EH (cell line): Measurements from ENCODE around the gene CMTM1.

Experiments used
- DNase-seq: peaks from one replicate; pipeline ENCODE4 v3.0.0-alpha.2; 2015; ENCODE audit warnings: low read depth

Gene CMTM1, protein sequence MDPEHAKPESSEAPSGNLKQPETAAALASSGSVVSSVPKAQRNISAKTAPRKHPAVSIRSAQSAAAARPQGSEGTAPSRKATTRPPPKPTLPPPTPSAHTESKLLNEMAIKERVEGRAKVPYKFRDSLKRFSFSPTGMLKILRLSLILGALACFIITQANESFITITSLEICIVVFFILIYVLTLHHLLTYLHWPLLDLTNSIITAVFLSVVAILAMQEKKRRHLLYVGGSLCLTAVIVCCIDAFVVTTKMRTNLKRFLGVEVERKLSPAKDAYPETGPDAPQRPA

DNA sequence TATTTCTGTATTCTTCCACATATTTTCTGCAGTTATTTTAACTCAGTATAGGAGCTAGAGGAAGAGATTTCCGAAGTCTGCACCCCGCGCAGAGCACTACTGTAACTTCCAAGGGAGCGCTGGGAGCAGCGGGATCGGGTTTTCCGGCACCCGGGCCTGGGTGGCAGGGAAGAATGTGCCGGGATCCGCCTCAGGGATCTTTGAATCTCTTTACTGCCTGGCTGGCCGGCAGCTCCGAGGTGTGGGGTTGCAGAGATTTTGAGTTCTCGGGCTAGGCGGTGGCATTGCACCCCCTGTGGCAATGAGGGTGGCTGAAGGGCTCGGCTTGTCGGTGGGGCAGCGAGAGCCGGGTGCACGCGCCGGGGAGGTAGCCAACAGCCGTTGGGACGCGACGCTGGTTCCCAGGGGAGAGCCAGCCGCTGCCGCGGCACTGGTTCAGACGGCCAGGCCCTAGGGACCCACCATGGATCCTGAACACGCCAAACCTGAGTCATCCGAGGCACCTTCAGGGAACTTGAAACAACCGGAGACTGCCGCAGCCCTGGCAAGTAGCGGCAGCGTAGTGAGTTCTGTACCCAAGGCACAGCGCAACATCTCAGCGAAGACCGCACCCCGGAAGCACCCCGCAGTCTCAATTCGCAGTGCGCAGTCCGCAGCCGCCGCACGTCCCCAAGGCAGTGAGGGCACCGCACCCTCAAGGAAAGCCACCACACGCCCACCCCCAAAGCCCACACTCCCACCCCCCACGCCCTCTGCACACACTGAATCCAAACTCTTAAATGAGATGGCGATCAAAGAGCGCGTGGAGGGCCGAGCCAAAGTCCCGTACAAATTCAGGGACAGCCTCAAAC, at the start of gene CMTM1:
TSS of gene CMTM1 (plus strand) at position 389 of the 851 bp plus-strand sequence. CDS start at position 464, 75 bp downstream.
- no peak for DNase-seq

DNA sequence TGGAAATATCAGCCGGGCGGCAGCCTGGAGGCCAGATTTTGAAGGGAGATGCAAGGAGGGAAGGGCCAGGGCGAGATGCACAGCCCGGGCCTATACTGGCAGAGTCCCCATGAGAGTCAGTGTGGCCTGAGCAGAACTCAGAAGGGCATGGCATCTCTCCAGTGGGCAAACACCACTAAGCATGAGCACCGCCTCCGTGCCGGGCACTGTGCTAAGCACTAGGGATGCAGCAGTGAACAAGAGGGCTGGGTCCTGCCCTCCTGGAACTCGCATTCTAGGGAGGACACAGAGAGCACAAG, 49.8 kb upstream of the CMTM1 start:
- DNase-seq: no peak

DNA sequence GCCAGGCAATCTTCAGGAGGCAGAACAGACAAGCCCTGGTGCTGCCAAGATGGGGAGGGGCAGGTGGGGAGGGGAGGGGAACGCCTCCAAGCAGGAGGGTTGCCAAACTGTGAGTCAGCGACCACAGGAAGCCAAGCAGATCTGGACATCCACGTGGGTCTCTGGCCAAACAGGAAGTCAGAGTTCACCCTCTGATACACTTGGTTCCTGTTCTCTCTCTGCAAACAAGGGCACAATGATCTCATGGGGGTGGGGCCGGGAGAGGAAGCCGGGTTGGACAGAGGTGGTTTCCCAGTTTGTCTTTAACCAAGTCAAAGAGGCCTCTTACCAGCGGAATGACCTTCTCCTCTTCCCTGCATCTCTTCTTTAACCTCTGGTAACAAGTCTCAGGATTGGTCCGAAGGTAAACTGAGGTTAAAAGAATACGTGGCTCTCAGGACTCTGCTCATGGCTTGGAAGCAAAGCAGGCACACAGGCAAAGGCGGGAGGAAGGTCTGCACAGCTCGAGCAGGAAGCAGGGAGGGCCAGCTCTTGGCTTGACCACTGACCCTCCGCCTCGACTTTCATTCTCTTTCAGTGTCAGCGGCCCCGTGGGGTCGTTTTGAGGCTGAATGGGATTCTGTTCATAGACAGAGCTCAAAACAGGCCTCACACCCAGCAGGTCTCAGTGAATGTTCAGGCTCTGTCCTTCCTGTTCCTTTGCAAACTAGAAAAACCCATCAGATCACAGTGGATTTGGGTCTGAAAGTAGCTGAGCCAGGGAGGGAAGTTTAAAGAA, 49.2 kb upstream of the CMTM1 start:
- peak; percentile 99 for DNase-seq

DNA sequence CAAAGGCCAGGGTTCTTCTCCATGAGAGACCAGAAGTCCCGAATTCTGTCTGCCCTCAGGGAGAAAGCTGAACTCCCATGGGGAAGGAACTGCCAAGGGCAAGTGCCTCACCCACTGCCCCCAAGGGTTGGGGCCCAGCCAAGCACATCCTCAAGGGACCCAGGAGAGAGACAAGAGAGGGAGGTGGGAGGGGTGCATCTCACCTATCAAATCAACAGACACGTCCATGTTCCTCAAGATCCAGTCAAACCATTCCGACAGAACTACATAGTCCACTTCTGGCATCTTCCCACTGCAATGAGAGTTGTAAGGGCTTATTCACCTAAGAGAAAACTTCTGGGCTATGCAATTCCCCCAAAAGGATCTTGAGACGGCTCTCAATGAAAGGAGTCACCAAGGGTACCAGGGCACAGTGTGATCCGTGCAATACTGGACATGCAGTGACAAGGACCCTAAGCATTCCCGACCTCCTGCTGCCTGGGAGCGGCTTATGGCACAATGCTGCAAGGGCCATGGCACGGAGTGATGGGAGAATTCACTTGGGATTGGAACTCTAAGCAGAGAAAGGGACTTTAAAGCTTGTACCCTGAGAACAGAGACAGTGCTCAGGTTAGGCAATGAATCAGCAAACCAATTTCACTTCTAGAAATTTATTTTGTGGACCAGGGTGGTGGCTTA, 48.5 kb upstream of the CMTM1 start:
- DNase-seq: no peak

GRCh38 chr16:66519482-66520373, 46.5 kb upstream of the CMTM1 start:
- peak; percentile 6 for DNase-seq

DNA sequence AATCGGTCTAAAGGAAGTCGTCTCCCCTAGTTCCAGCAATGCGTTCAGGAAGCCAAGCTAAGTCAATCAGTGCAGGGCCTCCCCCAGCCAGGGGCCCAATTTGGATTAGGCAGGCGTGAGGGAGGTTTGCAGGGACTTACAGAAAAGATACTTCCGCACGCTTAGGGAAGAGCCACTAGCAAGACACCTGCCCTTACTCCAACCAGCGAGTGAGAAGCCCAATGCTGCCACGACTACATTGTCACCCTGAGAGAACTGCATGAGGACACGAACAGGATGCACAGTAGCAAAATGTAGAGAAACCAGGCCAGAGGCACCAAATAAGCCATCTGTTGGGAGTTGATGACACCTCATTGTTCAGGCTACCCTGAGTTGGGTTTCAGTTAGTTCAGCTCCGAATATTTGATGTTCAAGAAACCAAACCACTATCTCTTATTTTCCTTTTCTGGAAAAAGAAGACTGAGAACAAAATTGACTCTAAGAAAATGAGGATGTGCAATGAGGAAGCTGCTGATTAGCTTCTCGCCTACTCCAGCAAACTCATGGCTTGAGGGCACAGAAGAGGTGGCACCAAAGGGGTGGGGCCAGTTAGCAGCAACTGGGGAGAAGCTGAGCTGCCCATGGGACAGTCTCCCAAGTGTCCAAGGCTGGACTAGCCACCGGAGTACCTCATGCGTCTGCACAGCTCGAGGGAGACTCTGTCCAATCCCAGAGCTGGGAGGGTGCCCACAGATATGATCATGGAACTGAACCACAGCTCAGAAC, 45.7 kb upstream of the CMTM1 start:
- no peak for DNase-seq

GRCh38 chr16:66521252-66521713, 45.0 kb upstream of the CMTM1 start:
- DNase-seq: no peak

DNA sequence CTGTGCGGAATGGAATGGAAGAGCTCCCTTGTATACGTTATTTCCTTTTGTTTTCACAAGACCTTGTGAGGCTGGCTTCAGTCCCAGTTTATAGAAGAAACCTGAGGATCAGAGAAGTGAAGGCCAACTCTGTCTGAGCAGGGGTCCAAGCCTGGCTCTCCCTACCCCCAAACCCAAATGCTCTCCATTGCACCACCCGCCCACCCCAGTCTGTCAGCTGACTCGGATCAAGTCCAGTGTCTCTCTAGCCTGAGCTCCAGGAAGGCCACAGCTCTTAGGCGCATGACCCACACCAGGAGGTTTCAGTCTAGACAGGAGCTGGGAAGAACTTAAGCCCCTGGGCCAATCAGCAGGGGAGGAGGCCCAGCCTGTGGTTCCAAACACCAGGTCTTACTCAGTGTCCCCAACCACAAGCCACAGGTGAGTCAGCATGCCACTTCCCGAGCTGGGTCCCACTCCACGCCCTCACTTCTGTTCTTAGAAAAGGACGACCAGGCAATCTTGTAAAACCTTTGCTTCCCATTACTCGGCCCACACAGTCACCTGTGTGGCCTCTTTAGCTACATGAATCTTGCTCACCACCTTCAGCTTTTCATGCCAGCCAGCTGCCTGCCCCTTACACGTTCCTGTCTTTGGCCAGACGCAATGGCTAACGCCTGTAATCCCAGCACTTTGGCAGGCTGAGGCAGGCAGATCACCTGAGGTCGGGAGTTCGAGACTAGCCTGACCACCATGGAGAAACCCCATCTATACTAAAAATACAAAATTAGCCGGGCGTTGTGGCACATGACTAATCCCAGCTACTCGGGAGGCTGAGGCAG, 44.1 kb upstream of the CMTM1 start:
- peak; percentile 72 for DNase-seq

DNA sequence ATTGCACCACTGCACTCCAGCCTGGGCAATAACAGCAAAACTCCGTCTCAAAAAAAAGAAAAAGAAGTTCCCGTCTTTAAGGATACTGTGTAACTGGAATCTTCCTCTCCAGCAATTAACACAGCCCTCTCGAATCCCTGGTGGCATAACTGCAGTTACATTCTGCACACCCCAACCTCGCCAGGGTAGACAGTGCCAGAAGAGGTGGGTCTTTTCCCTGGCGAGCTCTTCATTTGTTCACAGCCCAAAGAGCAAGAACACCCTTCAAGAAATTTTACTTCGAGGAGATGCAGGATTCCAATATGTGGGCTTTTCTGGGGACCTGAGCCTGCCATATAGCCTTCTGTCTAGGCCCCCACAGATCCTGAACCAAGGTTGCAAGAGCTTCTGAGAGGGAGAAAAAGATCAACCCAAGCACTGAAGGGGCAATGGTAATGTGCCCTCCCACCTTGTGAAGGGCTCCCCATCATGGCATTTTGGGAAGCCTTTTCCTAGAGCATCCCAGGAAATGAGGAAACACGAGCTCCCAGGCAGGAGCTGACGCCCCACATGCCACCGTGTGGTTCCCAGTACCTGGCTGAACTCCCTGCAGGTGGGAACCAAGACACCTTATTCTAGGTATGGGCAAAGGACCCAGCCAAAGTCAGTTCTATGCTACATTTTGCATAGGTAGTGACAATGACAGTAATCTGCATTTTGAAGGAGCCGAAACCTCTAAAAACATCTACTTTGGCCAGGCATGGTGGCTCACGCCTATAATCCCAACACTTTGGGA, 43.2 kb upstream of the CMTM1 start:
- no peak for DNase-seq

GRCh38 chr16:66523861-66524354, 42.3 kb upstream of the CMTM1 start:
- no peak for DNase-seq

DNA sequence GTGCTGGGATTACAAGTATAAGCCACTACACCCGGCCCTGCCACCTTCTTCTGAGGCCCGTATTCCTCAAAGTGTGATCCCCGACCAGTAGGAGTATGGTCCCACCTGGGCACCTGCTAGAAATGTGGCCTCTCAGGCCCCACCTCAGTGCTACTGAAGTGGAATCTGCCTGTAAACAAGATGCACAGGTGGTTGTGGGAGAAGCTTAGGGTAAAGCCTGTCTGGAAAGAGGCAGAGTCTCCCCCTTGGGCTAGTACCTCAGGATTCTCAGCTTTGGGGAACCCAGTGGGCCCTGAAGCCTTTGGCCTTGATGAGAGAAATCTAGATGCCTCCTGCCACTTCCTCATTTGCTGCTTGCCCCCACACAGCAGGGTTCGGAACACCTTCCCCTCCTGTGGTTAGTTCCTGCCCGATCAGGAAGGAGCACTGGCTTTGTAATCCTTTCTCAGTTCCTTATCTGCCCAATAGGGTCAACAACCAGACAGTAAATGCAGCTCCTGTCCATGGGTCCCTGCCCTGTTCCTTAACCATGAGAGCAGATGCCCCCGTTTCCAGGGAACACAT, 41.6 kb upstream of the CMTM1 start:
- DNase-seq: no peak

GRCh38 chr16:66525396-66526180, 40.7 kb upstream of the CMTM1 start:
- DNase-seq: peak; percentile 97

- no peak for DNase-seq
Observed at GRCh38 chr16:66528294-66528693, 37.9 kb upstream of the CMTM1 start.

GRCh38 chr16:66529475-66529874, 36.8 kb upstream of the CMTM1 start:
- DNase-seq: no peak

GRCh38 chr16:66534376-66534799, 31.9 kb upstream of the CMTM1 start:
- DNase-seq: no peak

GRCh38 chr16:66536525-66536924, 29.7 kb upstream of the CMTM1 start:
- DNase-seq: no peak

GRCh38 chr16:66537236-66537635, 29.0 kb upstream of the CMTM1 start:
- no peak for DNase-seq
